ES-I3 (cell line): ENCODE measurements around the gene NQO2.
"Not testable (repeated sequence)": the region's sequence is repeated elsewhere in the genome, so short reads cannot be mapped to it uniquely, and the experiment has no call there.

Experiments
- H3K36me3 ChIP-seq: 2 replicates; pipeline ENCODE4 v1.6.1; 2013; ENCODE audit warnings: mild to moderate bottlenecking, low read length, control low read depth, moderate library complexity; ENCODE audit not compliant: insufficient read depth
- H3K4me1 ChIP-seq: 2 replicates; pipeline ENCODE4 v1.6.1; 2013; ENCODE audit warnings: mild to moderate bottlenecking, control low read depth, low read length; ENCODE audit not compliant: insufficient read depth
- H3K9ac ChIP-seq: 2 replicates; pipeline ENCODE4 v1.6.1; 2013; ENCODE audit warnings: low read depth, mild to moderate bottlenecking, low read length, moderate library complexity
- H3K9me3 ChIP-seq: 2 replicates; pipeline ENCODE4 v1.6.1; 2013; ENCODE audit warnings: mild to moderate bottlenecking, low read length, moderate library complexity; ENCODE audit not compliant: control insufficient read depth, insufficient read depth

NQO2 gene

DNA sequence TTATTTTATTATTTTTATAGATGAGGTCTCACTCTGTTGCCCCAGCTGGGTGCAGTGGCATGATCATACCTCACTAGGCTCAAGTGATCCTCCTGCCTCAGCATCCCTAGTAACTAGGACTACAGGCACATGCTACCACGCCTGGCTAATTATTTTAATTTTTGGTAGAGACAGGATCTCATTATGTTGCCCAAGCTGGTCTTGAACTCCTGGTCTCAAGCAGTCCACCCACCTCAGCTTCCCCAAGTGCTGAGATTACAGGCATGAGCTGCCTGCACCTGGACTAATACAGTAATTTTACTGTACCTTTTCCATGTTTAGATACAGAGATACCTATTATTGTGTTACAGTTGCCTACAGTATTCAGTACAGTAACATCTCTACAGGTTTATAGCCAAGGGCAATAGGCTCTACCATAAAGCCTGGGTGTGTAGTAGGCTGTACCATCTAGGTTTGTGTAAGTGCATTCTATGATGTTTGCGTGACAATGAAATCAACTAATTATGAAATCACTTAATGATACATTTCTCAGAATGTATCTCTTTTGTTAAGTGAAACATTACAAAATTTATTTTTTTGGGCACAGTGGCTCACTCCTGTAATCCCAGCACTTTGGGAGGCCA is 21.4 kb downstream of the NQO2 start:
- H3K9ac ChIP-seq, H3K9me3 ChIP-seq: not testable (repeated sequence)
- H3K36me3 ChIP-seq = peaks cover 13% of the 10 kb centered on the region; the same call in 1 of the 2 replicates
- peaks cover 12% of the 10 kb centered on the region for H3K4me1 ChIP-seq

DNA sequence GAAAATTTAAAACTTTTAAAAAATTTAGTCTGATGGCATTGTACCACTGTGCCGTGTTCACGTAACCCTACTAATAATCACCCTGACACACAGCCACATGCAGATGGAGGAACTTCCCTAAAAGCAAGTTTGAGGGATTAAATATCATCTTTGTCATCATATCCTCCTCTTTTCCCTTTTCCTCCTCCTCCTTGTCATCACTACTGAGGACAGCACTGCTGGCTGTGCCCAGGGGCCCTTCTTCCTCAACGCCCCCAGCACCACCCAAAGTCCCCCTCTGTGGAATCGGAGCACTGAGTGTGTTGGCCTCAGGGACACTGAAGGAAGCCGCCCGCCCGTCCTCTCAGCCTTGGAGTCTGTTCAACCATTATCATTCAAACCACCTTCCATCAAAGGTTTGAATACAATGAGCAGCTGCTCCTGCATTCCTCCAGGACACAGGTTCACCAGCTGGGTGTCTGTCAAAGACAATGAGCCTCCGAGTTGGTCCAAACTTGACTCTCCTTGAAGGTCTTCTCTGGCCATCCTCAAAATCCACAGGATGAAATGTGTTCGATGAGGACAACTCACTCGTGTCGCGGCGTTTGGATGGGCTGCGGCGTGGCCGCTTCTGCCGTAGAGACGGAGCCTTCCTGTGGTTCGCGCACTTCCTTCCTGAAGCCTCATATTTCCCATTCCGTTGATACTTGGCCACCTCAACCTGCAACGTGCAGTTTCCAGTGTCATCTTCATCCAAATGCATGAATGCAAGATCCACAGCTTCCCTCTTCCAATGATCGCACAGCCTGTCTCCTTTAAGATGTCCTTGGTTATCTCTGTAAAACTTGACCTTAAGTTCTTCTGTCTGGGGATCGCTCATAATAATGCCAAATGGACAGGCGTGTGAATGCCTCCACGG is 23.3 kb downstream of the NQO2 start:
- H3K4me1 ChIP-seq = peaks cover 12% of the 10 kb centered on the region
- no peaks in the 10 kb centered on the region for H3K9me3 ChIP-seq
- peak overlapping the region; percentile 51 for H3K9ac ChIP-seq

DNA sequence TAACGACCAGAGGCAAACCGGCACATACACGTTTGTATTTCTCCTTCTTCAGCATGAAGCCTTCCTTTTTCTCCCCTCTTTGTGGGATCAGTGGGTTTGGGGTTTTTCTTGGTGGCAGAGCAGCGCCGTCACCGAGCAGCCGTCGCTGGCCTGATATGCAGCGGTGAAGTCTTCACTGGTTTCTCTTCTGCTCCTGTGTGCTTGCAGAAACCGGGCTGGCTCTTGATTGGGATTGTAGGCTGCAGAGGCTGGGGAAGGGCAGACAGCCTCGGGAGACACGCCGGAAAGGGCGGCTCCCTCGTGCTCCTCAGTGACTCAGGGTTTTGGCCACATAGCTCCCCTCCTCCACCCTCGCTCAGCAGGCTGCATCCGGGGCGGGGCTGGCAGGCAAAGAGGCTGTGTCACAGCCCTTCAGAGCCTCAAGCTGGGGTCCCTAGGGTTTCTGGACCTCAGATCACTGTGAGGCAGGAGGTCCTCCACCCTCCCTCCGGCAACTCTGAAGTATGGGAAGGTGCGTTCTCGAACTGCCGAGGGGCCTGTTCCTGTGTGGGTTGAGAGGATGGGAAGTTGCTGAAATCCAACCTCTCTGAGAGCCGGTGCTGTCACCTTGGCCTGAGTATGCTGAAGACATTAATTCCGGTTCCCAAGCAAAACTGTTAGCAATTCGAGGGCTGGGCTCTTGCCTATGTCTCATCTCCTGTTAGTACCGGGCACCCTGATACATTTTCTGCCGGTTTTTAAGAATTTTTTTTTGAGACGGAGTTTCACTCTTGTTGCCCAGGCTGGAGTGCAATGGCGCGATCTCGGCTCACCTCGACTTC is 24.2 kb downstream of the NQO2 start:
- H3K9me3 ChIP-seq = no peaks in the 10 kb centered on the region
- H3K36me3 ChIP-seq = peaks cover 5% of the 10 kb centered on the region; the same call in 1 of the 2 replicates
- H3K4me1 ChIP-seq = peaks cover 12% of the 10 kb centered on the region
- peak overlapping the region; percentile 51 for H3K9ac ChIP-seq

More for the DNA sequence above, 23.3 kb downstream of the NQO2 start:
- peaks cover 5% of the 10 kb centered on the region; the same call in 1 of the 2 replicates for H3K36me3 ChIP-seq

DNA sequence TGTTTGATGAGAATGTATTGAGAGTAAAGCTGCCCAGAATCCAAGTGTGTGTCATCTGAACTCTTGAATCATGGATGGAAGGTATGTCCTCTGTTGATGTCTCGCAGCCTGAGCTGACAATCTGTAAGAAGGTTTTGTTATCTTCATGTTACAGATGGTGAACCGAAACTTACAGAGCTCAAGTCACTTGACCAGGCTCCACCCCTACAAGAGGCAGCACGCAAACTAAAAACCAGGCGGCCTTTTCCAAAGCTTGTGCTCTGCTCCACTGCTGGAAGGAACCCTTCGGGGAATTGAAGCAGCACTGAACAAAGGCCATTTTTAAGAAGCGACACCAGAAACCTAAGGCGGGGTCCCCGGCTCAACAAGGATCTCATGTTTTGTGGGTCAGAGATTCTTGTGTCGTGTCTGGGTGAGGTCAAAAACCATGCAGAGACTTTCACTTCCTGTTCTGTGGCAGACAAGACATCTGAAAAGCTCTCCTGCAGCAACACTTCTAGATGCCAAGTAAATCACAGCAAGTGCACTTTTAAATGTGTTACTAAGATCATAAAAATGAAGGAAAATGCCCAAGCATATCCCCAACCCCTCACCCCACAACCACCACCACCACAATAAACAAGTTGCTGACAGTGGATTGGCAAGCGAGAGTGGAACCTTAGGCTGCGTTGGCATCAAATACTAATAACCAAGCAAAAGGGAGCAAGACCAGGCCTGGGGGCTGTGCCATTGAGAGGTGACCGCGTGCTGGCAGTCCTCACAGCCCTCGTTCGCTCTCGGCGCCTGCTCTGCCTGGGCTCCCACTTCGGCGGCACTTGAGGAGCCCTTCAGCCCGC is 27.3 kb downstream of the NQO2 start:
- H3K9me3 ChIP-seq = no peaks in the 10 kb centered on the region
- peaks cover 12% of the 10 kb centered on the region for H3K4me1 ChIP-seq
- H3K9ac ChIP-seq = no peak overlapping the region
- H3K36me3 ChIP-seq = no peaks in the 10 kb centered on the region

- H3K4me1 ChIP-seq = peaks cover 11% of the 10 kb centered on the region
- not testable (repeated sequence) for H3K36me3 ChIP-seq, H3K9me3 ChIP-seq, H3K9ac ChIP-seq
Observed at GRCh38 chr6:3028156-3028555, 28.5 kb downstream of the NQO2 start.

DNA sequence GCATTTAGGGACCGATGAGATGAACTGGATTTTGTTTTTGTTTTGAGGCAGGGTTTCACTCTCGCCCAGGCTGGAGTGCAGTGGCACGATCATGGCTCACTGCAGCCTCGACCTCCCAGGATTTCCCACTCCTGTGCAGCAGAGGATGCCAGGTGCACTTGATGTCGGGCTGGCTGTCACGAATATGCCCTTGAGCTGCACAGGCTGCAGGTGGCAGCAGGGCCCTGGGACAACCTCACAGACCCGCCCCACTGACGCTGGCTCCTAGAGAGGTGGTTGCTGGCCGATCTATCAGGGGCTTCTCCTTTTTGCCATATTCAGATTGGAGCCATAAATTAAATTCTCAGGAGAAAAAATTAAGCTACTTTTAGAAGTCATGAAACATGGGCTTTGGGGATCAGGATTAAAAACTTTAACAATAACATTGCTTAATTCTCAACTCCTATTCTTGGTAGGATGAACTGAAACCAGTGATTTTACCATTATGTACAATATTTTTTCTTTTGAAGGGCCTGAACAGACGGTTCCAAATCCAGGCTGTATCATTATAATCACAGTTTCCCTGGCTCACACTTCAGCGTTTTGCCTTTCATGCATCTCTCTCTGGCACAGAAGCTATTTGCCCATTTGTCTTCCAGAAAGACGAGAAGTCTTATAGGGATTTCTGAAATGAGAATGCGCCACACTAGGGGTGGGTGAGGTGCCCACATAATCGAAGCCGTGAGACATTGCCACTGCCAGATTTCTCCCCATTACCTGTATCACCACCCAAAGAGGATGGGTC is 32.4 kb downstream of the NQO2 start:
- no peaks in the 10 kb centered on the region; the same call in 1 of the 2 replicates for H3K9me3 ChIP-seq
- no peak overlapping the region for H3K9ac ChIP-seq
- no peaks in the 10 kb centered on the region for H3K4me1 ChIP-seq
- no peaks in the 10 kb centered on the region for H3K36me3 ChIP-seq

GRCh38 chr6:3032986-3033385 is 33.3 kb downstream of the NQO2 start:
- no peaks in the 10 kb centered on the region; the same call in 1 of the 2 replicates for H3K9me3 ChIP-seq
- H3K4me1 ChIP-seq = no peaks in the 10 kb centered on the region
- no peaks in the 10 kb centered on the region for H3K36me3 ChIP-seq
- no peak overlapping the region for H3K9ac ChIP-seq

DNA sequence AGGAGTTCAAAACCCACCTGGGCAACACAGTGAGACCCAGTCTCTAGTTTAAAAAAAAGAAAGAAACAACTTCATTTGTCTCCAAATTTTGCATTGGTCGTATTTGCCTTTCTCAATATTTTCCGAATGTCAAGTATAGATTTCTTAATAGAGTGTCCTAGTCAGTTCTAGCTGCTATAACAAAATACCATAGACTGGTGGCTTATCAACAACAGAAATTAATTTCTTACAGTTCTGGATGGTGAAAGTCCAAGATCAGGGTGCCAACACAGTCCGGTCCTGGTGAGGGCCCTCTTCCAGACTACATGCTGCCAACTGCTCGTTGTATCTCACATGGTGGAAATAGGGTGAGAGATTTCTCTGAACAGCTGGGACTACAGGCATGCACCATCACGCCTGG is 34.0 kb downstream of the NQO2 start:
- Histone ChIP-seq H3K9ac (no peak overlapping the region), H3K36me3 (no peaks in the 10 kb centered on the region), H3K4me1 (no peaks in the 10 kb centered on the region), H3K9me3 (no peaks in the 10 kb centered on the region; the same call in 1 of the 2 replicates)

DNA sequence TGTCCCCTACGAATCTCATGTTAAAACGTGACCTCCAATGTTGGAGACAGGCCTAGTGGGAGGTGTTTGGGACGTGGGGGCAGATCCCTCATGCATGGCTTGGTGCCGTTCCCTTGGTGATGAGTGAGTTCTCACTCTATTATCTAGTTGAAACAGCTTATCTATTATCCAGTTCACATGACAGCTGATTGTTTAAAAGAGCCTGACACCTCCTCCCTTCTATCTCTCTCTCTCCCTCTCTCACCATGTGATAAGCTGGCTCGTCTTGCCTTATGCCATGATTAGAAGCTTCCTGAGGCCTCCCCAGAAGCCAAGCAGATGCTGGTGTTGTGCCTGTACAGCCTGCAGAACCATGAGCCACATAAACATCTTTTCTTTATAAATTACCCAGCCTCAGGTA is 35.7 kb downstream of the NQO2 start:
- Histone ChIP-seq H3K9me3 (no peaks in the 10 kb centered on the region; the same call in 1 of the 2 replicates), H3K36me3 (no peaks in the 10 kb centered on the region), H3K4me1 (no peaks in the 10 kb centered on the region), H3K9ac (no peak overlapping the region)

GRCh38 chr6:3036861-3037637 is 37.4 kb downstream of the NQO2 start:
- H3K9ac ChIP-seq = no peak overlapping the region
- H3K9me3 ChIP-seq = no peaks in the 10 kb centered on the region; the same call in 1 of the 2 replicates
- H3K4me1 ChIP-seq = peaks cover 7% of the 10 kb centered on the region
- no peaks in the 10 kb centered on the region for H3K36me3 ChIP-seq

DNA sequence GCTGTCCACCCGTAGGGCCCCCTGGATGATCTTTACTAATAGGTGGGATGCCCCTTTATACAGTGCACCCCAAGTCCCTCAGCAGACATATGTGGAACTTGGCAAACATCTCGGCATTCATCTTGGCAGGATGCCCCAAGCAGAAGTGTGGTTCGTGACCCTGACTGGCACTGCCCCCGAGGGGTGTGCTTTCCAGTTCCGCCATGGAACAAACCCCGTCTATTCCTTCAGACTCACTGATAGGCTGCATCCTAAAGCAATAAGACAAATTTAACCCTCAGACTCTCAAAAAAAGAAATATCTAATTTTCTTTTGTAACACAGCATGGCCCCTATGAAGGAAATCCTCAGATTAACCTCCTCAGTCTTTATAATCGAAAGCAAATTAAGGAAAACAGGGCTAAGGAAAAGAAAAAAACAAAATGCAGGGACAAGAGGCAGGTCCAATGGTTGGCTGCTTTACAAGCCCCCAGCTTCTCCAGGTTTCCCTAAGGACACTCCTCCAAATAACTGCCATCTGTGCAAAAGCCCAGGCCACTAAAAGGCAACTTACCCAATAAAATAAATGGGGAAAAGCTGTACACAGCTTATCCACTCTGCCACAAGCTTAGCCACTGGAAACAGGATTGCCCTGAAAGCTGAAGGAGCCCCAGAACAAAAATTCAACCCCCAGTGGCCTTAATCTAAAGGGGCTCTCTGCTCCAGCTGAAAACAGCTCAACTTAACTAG is 38.1 kb downstream of the NQO2 start:
- no peaks in the 10 kb centered on the region; the same call in 1 of the 2 replicates for H3K9me3 ChIP-seq
- no peak overlapping the region for H3K9ac ChIP-seq
- H3K4me1 ChIP-seq = peaks cover 7% of the 10 kb centered on the region
- no peaks in the 10 kb centered on the region for H3K36me3 ChIP-seq

- peaks cover 7% of the 10 kb centered on the region for H3K4me1 ChIP-seq
- no peaks in the 10 kb centered on the region; the same call in 1 of the 2 replicates for H3K9me3 ChIP-seq
- H3K9ac ChIP-seq = no peak overlapping the region
- H3K36me3 ChIP-seq = no peaks in the 10 kb centered on the region
Observed at GRCh38 chr6:3039384-3039783, 39.7 kb downstream of the NQO2 start.
